Upper lobe of left lung (tissue), 4 donors: ENCODE measurements around the gene PPP3CA.

Source experiments
- CTCF ChIP-seq, 6 experiments: fragments of 450-650 bp in 4 of 6; fragments of 200-600 bp in 2 of 6; sonication (generic) in 2 of 6; IDR thresholded peaks; one replicate each; pipeline ENCODE4 v1.5.1; 2016 to 2019; ENCODE audit warnings: antibody characterized with exemption in 6 of 6
- EP300 ChIP-seq, 4 donors: sonication (generic); formaldehyde crosslinking; IDR thresholded peaks; one replicate each; pipeline ENCODE4 v1.5.1; 2017; ENCODE audit warnings: antibody characterized with exemption in 4 of 4, control low read depth in 2 of 4
- POLR2A ChIP-seq, 4 donors: fragments of 450-650 bp; IDR thresholded peaks; one replicate each; pipeline ENCODE4 v1.5.1; 2016 to 2017; ENCODE audit warnings: antibody characterized with exemption in 4 of 4, mild to moderate bottlenecking in 2 of 4

GRCh38 chr4:101019313-101019712 is 328.0 kb downstream of the PPP3CA start:
- TF ChIP-seq CTCF (IDR thresholded peaks at IDR 0.05) (no peak), EP300 (IDR thresholded peaks at IDR 0.05) (no peak), POLR2A (IDR thresholded peaks at IDR 0.05) (no peak)
